HG02981 (cell line): ENCODE results near the gene CHI3L2.

Source experiments
- ATAC-seq: cut with Tn5 transposase; IDR thresholded peaks from one replicate; pipeline ENCODE4 v1.9.1; 2021; ENCODE audit warnings: mild to moderate bottlenecking, moderate library complexity; ENCODE audit not compliant: unreplicated experiment

CHI3L2 gene

DNA sequence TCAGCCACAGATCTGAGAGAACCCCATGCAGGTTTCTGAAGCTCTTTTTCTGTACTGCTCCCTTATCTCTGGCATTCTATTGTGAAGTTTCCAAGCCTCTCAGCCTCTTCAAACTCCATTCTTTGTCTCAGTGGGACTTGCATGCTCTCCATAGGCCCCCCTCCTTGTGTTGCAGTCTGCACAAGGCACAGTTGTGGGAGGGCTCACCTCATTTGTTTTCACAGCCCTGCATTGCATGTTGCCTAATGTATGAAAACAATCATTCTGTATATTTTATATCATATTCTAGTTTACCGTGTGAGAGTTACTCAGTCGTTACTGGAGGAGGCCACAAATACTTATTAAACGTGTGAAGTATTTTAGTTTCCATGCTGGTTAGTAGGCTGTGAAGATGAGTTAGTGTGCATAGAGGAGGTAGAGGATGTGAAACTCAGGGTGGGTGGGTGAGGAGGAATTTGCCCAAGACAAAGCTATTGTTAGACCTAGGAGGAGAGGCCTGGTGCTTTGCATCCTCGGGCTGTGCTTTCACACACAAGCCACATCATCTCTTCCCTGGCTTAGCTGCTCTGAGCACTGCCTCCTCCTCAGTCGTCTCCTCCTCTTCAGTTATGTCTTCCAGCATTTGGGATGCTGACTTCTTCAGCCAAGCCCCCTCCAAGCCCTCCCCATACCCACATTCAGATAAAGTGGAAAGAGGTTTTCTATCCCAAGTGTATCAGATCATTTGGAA is 7.8 kb upstream of the CHI3L2 start:
- ATAC-seq, result peak; percentile 28

DNA sequence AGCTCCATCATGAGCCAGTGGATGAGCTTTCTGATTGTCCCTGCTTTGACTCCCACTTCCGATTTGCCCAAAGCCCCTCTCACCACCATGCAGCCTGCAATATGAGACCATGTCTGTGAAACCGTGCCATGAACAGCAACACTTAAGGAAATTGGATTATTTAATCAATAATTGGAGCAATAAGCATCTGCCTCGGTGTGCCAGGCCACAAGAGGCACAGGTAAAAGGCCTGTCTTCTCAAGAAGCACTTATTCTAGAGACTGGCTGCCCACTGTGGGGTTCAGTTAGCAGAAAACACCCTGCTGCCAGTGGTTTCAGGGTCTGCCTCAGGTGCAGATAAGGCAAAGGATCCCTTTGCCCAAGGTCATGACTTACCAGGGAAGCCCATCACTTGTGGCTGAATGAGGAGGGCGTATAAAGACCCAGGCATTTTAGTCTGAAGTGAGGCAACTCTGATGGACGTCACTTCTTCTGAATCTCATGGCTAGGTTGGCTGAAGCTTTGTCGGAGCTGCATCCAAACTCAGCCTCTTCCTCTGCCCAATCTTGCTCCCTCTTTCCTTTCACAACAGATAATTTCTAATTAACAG is 7.1 kb upstream of the CHI3L2 start:
- ATAC-seq, result no peak

DNA sequence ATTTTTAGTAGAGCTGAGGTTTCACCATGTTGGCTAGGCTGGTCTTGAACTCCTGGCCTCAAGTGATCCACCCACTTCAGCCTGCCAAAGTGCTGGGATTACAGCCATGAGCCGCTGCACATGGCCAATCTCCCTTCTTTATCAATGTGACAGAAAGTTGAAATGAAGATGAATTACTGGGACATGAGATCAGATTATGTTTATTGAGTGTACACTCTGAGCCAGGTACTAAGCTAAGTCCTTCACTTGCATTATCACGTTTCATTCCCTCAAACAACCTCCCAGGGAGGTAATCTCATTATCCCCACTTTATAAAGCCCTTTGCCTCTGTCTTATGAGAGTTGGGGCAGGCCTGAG is 6.3 kb upstream of the CHI3L2 start:
- no peak for ATAC-seq

DNA sequence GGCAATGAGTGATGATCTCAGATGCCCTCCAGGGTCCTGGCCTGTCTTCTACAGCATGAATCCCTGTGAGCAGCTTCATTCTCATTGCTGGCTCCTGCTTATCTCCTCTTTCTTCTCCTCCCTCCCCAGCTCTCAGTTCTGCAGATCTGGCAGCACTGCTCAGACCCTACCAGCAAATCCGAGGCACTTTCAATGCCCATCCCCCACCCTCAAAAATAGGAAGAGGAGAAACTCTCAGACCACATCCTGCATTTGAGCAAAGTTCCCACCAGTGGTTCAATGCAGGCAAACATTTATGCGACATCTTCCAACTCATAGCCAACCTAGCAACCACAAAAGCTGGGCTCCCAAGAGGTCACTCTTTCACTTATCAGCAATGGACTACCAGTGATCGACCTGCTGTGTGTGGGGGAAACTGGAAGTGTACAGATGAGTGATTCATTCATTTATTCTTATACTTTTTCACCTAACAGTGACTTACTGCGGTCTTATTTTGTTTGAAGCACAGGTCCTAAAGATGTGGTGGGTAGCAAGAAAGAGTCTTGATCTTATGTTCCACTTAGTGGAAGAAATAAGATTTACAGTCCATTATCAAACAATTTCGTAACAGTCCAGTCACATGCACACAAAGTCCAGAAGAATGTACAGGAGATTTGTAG is 5.8 kb upstream of the CHI3L2 start:
- ATAC-seq, result peak; percentile 58

DNA sequence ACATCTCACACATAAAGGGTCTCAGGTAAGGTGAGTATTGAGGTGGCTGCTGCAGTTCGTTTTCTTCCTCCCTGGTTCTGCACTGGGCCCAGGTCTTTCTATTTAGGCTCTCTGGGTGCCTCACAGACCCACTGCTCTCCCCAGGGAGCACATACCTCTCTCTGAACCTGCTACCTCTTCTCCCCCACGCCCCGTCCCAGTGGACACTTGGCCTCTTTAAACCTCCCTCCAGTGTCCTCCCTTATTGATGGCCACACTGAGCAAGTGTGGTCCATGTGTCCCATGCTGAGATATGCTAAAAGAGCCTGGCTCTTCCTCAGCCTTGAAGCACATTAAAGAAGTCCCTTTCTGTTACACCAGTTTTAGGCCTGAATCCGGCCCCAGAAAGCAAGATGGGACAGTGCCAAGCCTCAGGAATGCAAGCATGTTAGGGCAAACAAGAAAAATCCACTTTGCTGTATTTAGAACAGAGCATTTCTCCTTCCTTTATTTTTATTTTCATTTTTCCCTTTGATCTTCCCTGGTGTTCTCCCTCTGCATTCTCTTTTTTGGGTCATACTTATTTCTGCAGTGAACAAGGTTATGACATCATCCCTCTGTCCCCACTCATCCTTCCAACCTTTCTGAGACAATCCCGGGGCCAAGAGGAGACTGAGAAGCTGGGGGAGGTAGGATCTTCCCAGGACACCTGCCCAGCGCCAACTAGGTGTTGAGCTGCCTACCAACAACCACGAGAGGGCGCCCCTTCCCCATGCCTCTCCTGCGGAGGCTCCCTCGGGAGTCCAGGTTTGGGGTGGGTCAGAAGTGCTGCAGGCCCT is 5.0 kb upstream of the CHI3L2 start:
- peak; percentile 24 for ATAC-seq

DNA sequence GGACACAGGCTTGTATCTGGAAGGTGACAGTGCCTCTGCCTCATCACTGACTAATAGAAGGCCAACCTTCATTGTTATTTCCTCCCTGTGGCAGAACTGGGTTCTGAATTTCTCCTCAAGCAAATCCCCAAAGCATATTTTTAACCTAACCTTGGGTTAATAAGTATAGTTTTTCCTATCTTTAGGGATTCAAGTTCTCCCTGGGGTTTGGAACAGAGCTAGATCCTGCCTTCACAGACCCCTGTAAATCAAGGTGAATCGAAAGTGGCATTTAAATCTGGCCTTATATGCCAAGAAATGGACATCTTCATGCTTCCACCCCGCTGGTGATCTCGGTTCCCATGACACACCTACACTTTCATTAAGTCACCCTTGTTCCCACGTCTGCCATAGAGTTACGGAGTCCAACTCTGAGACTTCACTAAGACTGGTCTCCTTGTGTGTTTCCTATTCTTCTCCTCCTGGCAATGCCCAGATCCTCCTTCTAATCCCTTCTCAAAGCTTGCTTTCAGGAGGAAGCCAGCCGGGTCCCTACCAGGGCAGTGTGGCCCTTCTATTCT is 4.3 kb upstream of the CHI3L2 start:
- ATAC-seq, result no peak

DNA sequence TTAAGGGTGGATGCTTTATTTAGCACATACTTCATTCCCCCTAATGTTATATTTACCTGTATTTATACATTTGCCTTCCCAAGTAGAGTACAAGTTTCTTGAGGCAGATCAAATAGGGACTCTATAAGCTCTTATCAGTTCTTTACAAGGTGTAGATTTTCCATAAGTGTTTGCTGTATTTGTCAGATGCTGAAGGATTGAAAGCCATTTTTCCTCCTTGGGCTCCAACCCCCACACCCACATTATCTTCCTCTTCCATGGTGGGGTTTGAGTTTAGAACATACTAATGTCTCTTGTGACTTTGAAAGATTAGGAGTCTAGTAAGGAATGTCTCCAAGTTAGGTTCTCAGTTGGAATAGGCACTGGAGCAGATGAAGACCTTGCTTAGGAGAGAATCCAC is 2.4 kb upstream of the CHI3L2 start:
- ATAC-seq, result no peak

DNA sequence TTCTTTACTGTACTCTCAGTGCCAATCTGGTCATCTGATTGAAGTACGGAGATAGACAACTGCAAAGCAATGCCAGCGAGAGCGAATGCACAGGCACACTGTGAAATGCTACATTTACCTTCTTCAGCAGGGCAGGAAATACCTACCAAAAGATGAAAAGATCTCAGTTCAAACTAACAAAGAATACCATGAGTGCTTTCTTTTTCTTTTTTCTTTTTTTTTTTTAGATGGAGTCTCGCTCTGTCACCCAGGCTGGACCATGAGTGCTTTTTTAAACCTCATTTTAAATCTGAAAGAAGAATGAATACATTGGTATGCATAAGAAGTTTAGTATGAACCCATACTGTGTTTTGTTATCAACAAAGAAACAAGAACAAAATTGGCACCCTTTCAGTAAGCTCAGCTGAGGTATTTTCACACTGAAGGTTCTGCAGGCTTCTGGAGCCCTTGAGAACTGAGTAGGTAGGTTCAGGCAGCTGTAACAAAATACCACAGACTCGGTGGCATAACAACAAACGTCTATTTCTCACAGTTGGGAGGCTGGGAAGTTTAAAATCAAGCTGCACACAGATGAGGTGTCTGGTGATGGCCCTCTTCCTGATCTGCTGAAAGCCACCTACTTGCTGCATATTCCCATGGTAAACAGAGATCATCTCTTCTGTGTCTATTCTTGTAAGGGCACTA is 1.7 kb upstream of the CHI3L2 start:
- no peak for ATAC-seq

DNA sequence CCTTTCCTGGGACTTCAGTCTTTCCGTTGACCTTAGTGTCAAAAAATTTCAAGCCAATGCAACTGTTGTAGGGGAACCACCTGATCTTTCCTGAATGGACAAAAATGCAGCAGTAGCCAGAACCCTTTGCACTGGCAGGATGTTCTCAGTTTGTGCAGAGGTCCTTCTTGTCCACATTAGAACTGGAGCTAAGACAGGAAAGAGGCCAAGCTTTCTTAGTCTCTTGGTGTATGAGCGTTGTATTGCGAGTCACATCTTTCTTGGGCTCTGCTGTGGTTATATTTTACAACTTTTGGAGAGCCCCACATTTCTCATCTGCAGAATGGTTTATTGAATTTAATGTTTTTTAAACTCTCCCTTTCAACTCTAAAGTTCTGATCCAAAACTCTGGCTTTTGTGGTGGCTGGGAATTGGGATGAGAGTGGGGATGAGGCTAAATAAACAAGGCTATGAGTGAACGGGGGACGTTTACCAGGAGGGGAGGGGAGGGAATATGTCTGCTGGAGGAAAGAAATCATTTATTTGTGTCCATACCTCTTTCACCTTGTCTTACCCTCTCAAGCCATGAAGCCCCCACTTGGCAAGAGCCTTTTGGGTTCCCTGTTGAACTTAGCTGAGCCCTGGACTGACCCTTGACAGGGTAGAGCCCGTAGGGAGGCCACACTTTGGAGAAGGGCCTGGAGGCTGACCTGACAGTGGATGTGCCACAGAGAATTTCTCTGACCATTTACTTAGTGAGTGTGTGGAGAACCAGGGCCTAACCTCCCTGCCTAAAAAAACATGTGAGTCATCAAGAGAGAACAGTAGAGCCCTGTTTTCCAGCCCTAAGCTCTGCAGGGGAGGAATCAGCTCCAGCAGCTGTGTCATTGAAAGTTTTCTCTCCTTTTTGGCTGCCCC is 586 bp downstream of the CHI3L2 start:
- no peak for ATAC-seq

DNA sequence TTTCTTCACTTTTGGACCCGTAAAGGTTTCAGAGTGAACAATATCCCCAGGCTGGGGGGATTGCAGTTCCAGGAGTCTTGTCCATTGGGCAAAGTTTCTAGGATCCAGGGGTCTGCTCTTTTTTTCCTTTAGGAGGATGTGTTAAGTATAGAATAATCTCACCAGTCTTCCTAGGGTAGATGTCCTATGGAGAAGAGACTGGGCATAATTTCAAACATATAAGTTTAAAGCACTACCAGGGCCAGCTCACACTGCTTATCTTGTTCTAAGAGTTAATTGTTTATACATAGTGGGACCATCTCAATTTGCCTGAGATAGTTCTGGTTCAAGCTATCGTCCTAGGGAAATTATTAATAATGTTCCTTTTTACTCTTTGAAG is 1.2 kb downstream of the CHI3L2 start:
- ATAC-seq, result no peak

DNA sequence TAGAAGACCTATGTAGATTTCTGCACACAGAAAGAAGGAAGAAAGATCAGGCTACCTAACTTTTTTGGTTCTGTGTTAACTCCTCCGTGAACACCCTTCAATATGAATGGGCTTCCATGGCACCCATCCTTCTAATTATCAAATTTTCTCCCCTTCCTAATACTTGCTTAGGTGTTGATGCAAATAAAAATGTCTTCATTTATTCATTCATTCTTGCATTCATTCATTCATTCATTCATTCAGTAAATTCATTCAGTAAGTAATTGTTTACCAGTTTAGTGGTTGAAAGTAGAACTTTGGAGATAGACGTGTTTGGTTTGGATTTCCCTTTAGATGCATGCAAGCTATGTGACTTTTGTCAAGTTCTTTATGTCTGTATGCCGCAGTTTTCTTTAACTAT is 4.6 kb downstream of the CHI3L2 start:
- no peak for ATAC-seq

DNA sequence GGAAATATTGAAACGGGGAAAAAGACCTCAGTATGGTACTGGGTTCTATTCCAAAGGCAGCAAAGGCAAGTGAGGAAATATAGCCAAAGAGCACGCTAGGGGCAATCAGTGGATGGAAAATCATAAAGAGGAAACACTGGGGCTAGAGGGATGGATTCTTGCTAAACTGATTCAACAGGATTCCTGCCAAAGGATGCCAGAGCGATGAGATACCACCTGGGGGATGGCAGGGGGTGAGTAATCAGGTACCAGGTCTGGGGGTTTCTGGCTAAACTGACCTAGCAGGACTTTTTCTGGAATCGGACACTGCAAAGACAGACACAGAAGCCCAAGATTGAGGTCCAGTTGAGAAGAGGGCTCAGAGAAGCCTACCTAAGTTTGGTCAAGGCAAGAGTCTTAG is 6.7 kb downstream of the CHI3L2 start:
- no peak for ATAC-seq

DNA sequence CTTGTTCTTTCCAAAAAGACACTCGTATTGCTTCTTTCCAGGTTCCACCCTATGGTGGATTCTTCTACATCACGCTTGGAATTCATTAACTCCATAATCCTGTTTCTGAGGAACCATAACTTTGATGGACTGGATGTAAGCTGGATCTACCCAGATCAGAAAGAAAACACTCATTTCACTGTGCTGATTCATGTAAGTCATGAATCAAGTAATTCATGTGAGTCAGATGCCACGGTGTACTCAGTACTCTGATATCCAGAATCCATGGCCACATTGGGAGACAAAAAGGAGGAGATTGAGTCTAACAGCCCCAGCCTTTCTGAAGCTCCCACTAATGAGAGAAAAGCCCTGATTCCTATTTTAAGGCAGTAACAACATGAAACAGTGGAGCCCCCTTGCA is 7.4 kb downstream of the CHI3L2 start:
- no peak for ATAC-seq

DNA sequence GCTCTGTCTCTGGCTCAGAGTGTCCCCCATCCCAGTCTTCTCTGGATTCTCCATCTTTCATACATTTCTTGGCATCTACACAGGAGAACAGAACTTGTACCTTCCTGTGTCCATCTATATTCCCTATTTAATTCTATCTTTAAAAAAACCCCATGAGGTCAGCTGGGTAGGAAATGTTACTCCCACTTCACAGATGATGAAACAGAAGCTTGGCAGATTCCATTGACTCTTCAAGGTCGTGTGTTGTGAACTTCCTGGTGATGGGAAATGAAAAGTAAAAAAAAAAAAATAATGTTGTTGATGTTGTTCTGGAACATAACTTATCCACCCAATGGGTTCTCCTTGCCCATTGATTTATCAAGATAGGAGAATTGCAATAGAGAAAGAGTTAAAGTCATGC is 8.9 kb downstream of the CHI3L2 start:
- no peak for ATAC-seq

DNA sequence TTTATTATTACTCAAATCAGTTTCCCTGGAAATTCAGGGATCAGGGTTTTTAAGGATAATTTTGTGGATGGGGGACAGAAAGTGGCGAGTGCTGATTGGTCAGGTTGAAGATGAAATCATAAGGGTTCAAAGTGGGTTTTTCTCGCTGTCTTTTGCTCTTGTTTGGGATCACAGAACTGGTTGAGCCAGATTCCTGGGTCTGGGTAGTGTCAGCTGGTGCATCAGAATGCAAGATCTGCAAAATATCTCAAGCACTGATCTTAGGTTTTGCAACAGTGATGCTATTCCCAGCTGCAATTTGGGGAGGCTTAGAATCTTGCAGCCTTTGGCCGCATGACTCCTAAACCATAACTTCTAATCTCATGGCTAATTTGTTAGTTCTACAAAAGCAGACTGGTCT is 9.3 kb downstream of the CHI3L2 start:
- ATAC-seq, result no peak

DNA sequence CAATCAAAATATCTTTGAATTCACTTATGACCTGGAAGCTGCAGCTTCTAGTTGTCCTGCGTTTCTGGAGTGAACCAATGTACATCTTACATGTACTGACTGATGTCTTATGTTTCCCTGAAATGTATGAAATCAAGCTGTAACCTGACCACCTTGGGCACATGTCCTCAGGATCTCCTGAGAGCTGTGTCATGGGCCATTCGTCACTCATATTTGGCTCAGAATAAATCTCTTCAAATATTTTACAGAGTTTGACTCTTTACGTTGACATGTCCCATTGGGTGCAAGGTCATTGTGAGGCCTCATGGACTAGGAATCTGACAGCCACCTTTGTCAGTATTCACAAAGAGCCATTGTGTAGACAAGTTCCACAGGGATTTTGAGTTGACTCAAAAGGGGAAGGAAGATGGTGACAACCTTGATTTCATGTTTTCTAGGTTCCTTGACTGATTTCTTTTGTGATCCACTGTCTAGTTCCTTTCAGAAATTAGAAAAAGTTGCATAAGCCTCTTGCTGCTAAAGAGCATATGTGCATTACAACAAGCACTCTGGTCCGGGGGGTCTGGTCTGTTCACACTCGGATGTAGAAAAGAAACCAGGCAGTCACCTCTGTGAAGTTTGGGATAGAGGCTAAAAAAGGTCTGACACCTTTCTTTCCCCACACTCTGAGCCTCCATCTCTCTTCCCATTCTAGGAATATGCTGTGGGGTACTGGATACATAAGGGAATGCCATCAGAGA is 10.7 kb downstream of the CHI3L2 start:
- ATAC-seq, result no peak

DNA sequence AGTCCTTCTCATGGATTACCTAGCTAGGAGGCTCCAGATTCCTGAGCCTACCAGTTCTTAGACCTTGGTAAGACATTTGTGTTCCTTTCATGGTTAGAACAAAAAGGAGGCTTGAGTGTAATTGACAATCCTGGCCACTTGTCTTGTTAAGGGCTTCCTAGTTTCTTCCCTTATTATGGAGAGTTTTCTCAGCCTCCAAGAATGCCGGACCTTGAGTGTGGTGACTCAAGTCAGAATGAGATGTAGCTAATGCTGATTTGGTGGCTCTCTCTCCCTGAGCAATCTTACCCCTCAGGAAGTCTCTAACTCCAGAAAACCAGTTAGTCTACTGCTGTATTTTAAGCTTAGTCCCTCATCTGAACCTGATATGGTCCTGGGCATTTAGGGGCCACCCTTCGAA is 14.3 kb downstream of the CHI3L2 start:
- ATAC-seq, result no peak

DNA sequence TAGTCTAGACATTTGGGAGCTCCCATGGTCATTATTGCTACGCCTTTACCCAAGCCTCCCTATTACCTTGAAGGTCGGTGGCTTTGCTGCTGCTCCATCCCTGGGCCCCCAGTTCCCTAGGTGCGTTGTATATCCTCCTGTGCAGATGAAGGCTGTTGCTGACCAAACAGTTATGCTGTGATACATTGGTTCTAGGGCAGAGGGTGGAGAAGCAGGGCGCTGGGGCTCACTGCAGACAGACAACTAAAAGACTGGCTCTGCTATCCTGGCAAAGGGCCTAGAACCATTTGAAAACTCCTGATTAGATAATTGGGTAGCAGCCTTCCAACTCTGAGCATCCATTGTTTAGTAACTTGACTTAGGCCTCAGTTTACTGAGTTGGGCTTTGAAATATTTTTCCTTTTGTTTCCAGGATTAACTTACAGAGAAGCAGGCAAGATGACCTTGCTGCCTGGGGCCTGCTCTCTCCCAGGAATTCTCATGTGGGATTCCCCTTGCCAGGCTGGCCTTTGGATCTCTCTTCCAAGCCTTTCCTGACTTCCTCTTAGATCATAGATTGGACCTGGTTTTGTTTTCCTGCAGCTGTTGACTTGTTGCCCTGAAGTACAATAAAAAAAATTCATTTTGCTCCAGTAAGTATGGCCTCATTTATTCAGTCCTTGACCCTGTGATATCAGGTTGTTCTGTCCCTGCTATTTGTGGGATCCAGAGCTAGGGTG is 15.5 kb downstream of the CHI3L2 start:
- no peak for ATAC-seq
